Activated T-cell treated with anti-CD3 and anti-CD28 coated beads, Interleukin-2, amount 50 U/mL, for 72 hours (primary cell): ENCODE measurements around the gene MCC. TPM values are rescaled to one million over a fixed set of nuclear protein-coding genes. Genes with fewer than 3 reads are reported as not detected.

Experiments
- ATAC-seq, 2 donors: fragments of 150-1000 bp; cut with Tn5 transposase; replicated peaks in 1 of 2; 2 replicates each; pipeline ENCODE4 v1.10.0; 2021; ENCODE audit warnings: moderate library complexity in 2 of 2, mild to moderate bottlenecking in 1 of 2
- DNase-seq, 2 donors: peaks; one replicate each; pipeline ENCODE4 v3.0.0; 2021 to 2022; ENCODE audit warnings: mixed read lengths in 1 of 2
- H3K27ac Mint-ChIP-seq: one replicate; pipeline ENCODE4 v1.8.0; 2022; ENCODE audit warnings: mild to moderate bottlenecking, moderate library complexity, mixed read lengths
- H3K27me3 Mint-ChIP-seq: one replicate; pipeline ENCODE4 v1.8.0; 2022; ENCODE audit warnings: low read depth, mixed read lengths
- H3K36me3 Mint-ChIP-seq, 2 donors: one replicate each; pipeline ENCODE4 v1.8.0; 2022; ENCODE audit warnings: mixed read lengths in 2 of 2, mild to moderate bottlenecking in 1 of 2; ENCODE audit not compliant: insufficient read depth in 2 of 2
- H3K4me1 Mint-ChIP-seq: one replicate; pipeline ENCODE4 v1.8.0; 2022; ENCODE audit warnings: low read depth, mixed read lengths
- H3K4me3 Mint-ChIP-seq, 2 donors: one replicate each; pipeline ENCODE4 v1.8.0; 2022; ENCODE audit warnings: mild to moderate bottlenecking in 2 of 2, mixed read lengths in 2 of 2, moderate library complexity in 2 of 2
- H3K9me3 Mint-ChIP-seq, 2 donors: one replicate each; pipeline ENCODE4 v1.8.0; 2022; ENCODE audit warnings: mixed read lengths in 2 of 2
- total RNA-seq, 2 donors: library from RNA; stranded (reverse); gene quantifications; one replicate each; pipeline ENCODE4 v1.2.3, GENCODE V29; 2022

MCC gene
- total RNA-seq, 2 donors from 2014 or later: 3.3 to 4.2 TPM

- Mint-ChIP-seq H3K4me3 (no peak overlapping the region), H3K27ac (no peak overlapping the region), H3K36me3 (peaks cover 1 to 4% of the 10 kb centered on the region in 2 donors), H3K9me3 (peaks cover 3 to 5% of the 10 kb centered on the region in 2 donors), H3K27me3 (no peaks in the 10 kb centered on the region), H3K4me1 (no peaks in the 10 kb centered on the region)
- DNase-seq: no peak
- ATAC-seq: no peak
Measured at GRCh38 chr5:113367586-113367985, 120.7 kb downstream of the MCC start.

- Mint-ChIP-seq H3K4me3 (no peak overlapping the region), H3K27me3 (no peaks in the 10 kb centered on the region), H3K27ac (no peak overlapping the region), H3K36me3 (peaks cover 1 to 4% of the 10 kb centered on the region in 2 donors), H3K9me3 (peaks cover 3 to 5% of the 10 kb centered on the region in 2 donors), H3K4me1 (no peaks in the 10 kb centered on the region)
- DNase-seq: no peak
- no peak for ATAC-seq
Measured at GRCh38 chr5:113364466-113364865, 123.8 kb downstream of the MCC start.

- Mint-ChIP-seq H3K4me3 (no peak overlapping the region), H3K9me3 (peaks cover 3 to 5% of the 10 kb centered on the region in 2 donors), H3K27ac (no peak overlapping the region), H3K27me3 (no peaks in the 10 kb centered on the region), H3K36me3 (peaks cover 1 to 4% of the 10 kb centered on the region in 2 donors), H3K4me1 (no peaks in the 10 kb centered on the region)
- ATAC-seq (no peak), DNase-seq (no peak)
Measured at GRCh38 chr5:113361701-113362100, 126.6 kb downstream of the MCC start.

GRCh38 chr5:113359419-113359818 lies 128.8 kb downstream of the MCC start:
- no peak for DNase-seq
- no peak for ATAC-seq
- no peaks in the 10 kb centered on the region for H3K36me3 Mint-ChIP-seq
- no peaks in the 10 kb centered on the region for H3K27me3 Mint-ChIP-seq
- H3K27ac Mint-ChIP-seq: no peak overlapping the region
- no peak overlapping the region for H3K4me3 Mint-ChIP-seq
- H3K9me3 Mint-ChIP-seq: no peaks in the 10 kb centered on the region
- no peaks in the 10 kb centered on the region for H3K4me1 Mint-ChIP-seq

- Mint-ChIP-seq H3K4me3 (no peak overlapping the region), H3K27me3 (no peaks in the 10 kb centered on the region), H3K27ac (no peak overlapping the region), H3K4me1 (no peaks in the 10 kb centered on the region), H3K9me3 (no peaks in the 10 kb centered on the region), H3K36me3 (no peaks in the 10 kb centered on the region)
- ATAC-seq (no peak), DNase-seq (no peak)
Measured at GRCh38 chr5:113358696-113359095, 129.6 kb downstream of the MCC start.

- no peak overlapping the region for H3K4me3 Mint-ChIP-seq
- H3K36me3 Mint-ChIP-seq: no peaks in the 10 kb centered on the region
- H3K27ac Mint-ChIP-seq: no peak overlapping the region
- no peak for ATAC-seq
- H3K9me3 Mint-ChIP-seq: no peaks in the 10 kb centered on the region
- no peaks in the 10 kb centered on the region for H3K27me3 Mint-ChIP-seq
- DNase-seq: no peak
- H3K4me1 Mint-ChIP-seq: no peaks in the 10 kb centered on the region
Measured at GRCh38 chr5:113357696-113358476, 130.4 kb downstream of the MCC start.

- ATAC-seq: no peak
- Mint-ChIP-seq H3K27ac (no peak overlapping the region), H3K9me3 (no peaks in the 10 kb centered on the region), H3K4me3 (no peak overlapping the region), H3K36me3 (no peaks in the 10 kb centered on the region), H3K27me3 (no peaks in the 10 kb centered on the region), H3K4me1 (no peaks in the 10 kb centered on the region)
- no peak for DNase-seq
Measured at GRCh38 chr5:113356487-113356886, 131.8 kb downstream of the MCC start.

- no peaks in the 10 kb centered on the region for H3K4me1 Mint-ChIP-seq
- DNase-seq: no peak
- no peak overlapping the region for H3K27ac Mint-ChIP-seq
- H3K9me3 Mint-ChIP-seq: no peaks in the 10 kb centered on the region
- no peaks in the 10 kb centered on the region for H3K27me3 Mint-ChIP-seq
- no peak overlapping the region for H3K4me3 Mint-ChIP-seq
- ATAC-seq: no peak
- H3K36me3 Mint-ChIP-seq: no peaks in the 10 kb centered on the region
Measured at GRCh38 chr5:113354055-113354454, 134.2 kb downstream of the MCC start.

GRCh38 chr5:113347572-113347971 lies 140.7 kb downstream of the MCC start:
- H3K27me3 Mint-ChIP-seq: peaks cover 21% of the 10 kb centered on the region
- no peak for ATAC-seq
- H3K36me3 Mint-ChIP-seq: no peaks in the 10 kb centered on the region

GRCh38 chr5:113344973-113345940 lies 143.0 kb downstream of the MCC start:
- H3K4me3 Mint-ChIP-seq: no peak overlapping the region
- peaks cover 26% of the 10 kb centered on the region for H3K27me3 Mint-ChIP-seq
- H3K4me1 Mint-ChIP-seq: no peaks in the 10 kb centered on the region
- ATAC-seq (no peak), DNase-seq (no peak)
- H3K36me3 Mint-ChIP-seq: no peaks in the 10 kb centered on the region
- H3K27ac Mint-ChIP-seq: no peak overlapping the region
- H3K9me3 Mint-ChIP-seq: peaks cover 0 to 3% of the 10 kb centered on the region in 2 donors

More at GRCh38 chr5:113347572-113347971, 140.7 kb downstream of the MCC start:
- Mint-ChIP-seq H3K4me1 (no peaks in the 10 kb centered on the region), H3K27ac (no peak overlapping the region), H3K9me3 (peaks cover 0 to 3% of the 10 kb centered on the region in 2 donors), H3K4me3 (no peak overlapping the region)
- DNase-seq: no peak

GRCh38 chr5:113343343-113343742 lies 144.9 kb downstream of the MCC start:
- H3K27me3 Mint-ChIP-seq: peaks cover 22% of the 10 kb centered on the region
- no peaks in the 10 kb centered on the region for H3K4me1 Mint-ChIP-seq
- H3K27ac Mint-ChIP-seq: no peak overlapping the region
- peaks cover 0 to 2% of the 10 kb centered on the region in 2 donors for H3K9me3 Mint-ChIP-seq
- no peak for DNase-seq
- ATAC-seq: no peak
- H3K4me3 Mint-ChIP-seq: no peak overlapping the region
- no peaks in the 10 kb centered on the region for H3K36me3 Mint-ChIP-seq

- Mint-ChIP-seq H3K9me3 (no peaks in the 10 kb centered on the region), H3K27ac (no peak overlapping the region), H3K4me3 (no peak overlapping the region), H3K4me1 (no peaks in the 10 kb centered on the region), H3K27me3 (peaks cover 26% of the 10 kb centered on the region), H3K36me3 (no peaks in the 10 kb centered on the region)
- ATAC-seq: no peak
- DNase-seq: no peak
Measured at GRCh38 chr5:113340537-113340936, 147.7 kb downstream of the MCC start.

- ATAC-seq (no peak), DNase-seq (no peak)
- Mint-ChIP-seq H3K9me3 (no peaks in the 10 kb centered on the region), H3K36me3 (no peaks in the 10 kb centered on the region), H3K4me3 (no peak overlapping the region), H3K27me3 (peaks cover 16% of the 10 kb centered on the region), H3K27ac (no peak overlapping the region), H3K4me1 (no peaks in the 10 kb centered on the region)
Measured at GRCh38 chr5:113338628-113339027, 149.6 kb downstream of the MCC start.
